ENCODE results near the gene CTXN1. TPM values are rescaled to one million over a fixed set of nuclear protein-coding genes. Genes with fewer than 3 reads are reported as not detected.

Gene CTXN1
- total RNA-seq, 1 donor from 2014 or later, result not detected

GRCh38 chr19:7913652-7914051 is 12.3 kb downstream of the CTXN1 start:
- ChIA-PET POLR2A (no interaction called here), CTCF (interaction anchor here (0.5 kb wide), 1 partner anchor 350 kb away, joined by 3 read pairs; no protein-coding TSS in a partner anchor)
- Mint-ChIP-seq H3K4me3 (no peak overlapping the region), H3K4me1 (peaks cover 22% of the 10 kb centered on the region), H3K9me3 (no peaks in the 10 kb centered on the region), H3K27me3 (peaks cover 18% of the 10 kb centered on the region), H3K36me3 (ENCODE audit: low read depth) (peaks cover 31% of the 10 kb centered on the region), H3K27ac (no peak overlapping the region)
- ATAC-seq (ENCODE audit: low read depth) (no peak), DNase-seq (no peak)
- intact Hi-C loops (cut with micrococcal nuclease), result no loop called here
- TF ChIP-seq CTCF (IDR thresholded peaks at IDR 0.05), result no peak

GRCh38 chr19:7912697-7913564 is 13.0 kb downstream of the CTXN1 start:
- Mint-ChIP-seq H3K36me3 (ENCODE audit: low read depth) (peaks cover 32% of the 10 kb centered on the region), H3K4me1 (peaks cover 16% of the 10 kb centered on the region), H3K27ac (no peak overlapping the region), H3K4me3 (no peak overlapping the region), H3K27me3 (peaks cover 14% of the 10 kb centered on the region), H3K9me3 (no peaks in the 10 kb centered on the region)
- no peak for DNase-seq
- intact Hi-C loops (cut with micrococcal nuclease), result no loop called here
- TF ChIP-seq CTCF (IDR thresholded peaks at IDR 0.05), result no peak
- ChIA-PET CTCF (interaction anchor here (0.5 kb wide), 1 partner anchor 349 kb away, joined by 3 read pairs; no protein-coding TSS in a partner anchor), POLR2A (interaction anchor here (0.7 kb wide), 1 partner anchor 395 kb away, joined by 4 read pairs; no protein-coding TSS in a partner anchor)
- ATAC-seq (ENCODE audit: low read depth), result no peak

GRCh38 chr19:7912144-7912696 is 13.7 kb downstream of the CTXN1 start:
- POLR2A ChIA-PET, result interaction anchor here (1.0 to 1.1 kb wide), 2 partner anchors 8 to 17 kb away, joined by 3 to 4 read pairs; partner anchors contain the start of gene SNAPC2
- intact Hi-C loops (cut with micrococcal nuclease), result no loop called here
- H3K4me3 Mint-ChIP-seq, result no peak overlapping the region
- H3K27me3 Mint-ChIP-seq, result peaks cover 14% of the 10 kb centered on the region
- peaks cover 32% of the 10 kb centered on the region for H3K36me3 Mint-ChIP-seq (ENCODE audit: low read depth)
- ATAC-seq (ENCODE audit: low read depth) (no peak), DNase-seq (no peak)
- H3K9me3 Mint-ChIP-seq, result no peaks in the 10 kb centered on the region
- H3K27ac Mint-ChIP-seq, result no peak overlapping the region
- CTCF ChIA-PET, result no interaction called here
- TF ChIP-seq CTCF (IDR thresholded peaks at IDR 0.05), result no peak
- H3K4me1 Mint-ChIP-seq, result peaks cover 15% of the 10 kb centered on the region

GRCh38 chr19:7911508-7912143 is 14.3 kb downstream of the CTXN1 start:
- DNase-seq (no peak), ATAC-seq (ENCODE audit: low read depth) (no peak)
- POLR2A ChIA-PET, result interaction anchor here (1.0 to 1.1 kb wide), 3 partner anchors 8 to 18 kb away, joined by 3 to 4 read pairs (median 3); partner anchors contain the start of gene SNAPC2
- Mint-ChIP-seq H3K4me1 (peaks cover 11% of the 10 kb centered on the region), H3K9me3 (no peaks in the 10 kb centered on the region), H3K27ac (no peak overlapping the region), H3K4me3 (no peak overlapping the region), H3K27me3 (peaks cover 12% of the 10 kb centered on the region), H3K36me3 (ENCODE audit: low read depth) (peaks cover 36% of the 10 kb centered on the region)
- intact Hi-C loops (cut with micrococcal nuclease), result no loop called here
- CTCF ChIA-PET, result no interaction called here
- no peak for TF ChIP-seq CTCF (IDR thresholded peaks at IDR 0.05)
